H9 (cell line): ENCODE results near the gene EDNRB. TPM values are rescaled to one million over a fixed set of nuclear protein-coding genes. Genes with fewer than 3 reads are reported as not detected.

Source experiments
- DNase-seq: peaks from one replicate; pipeline ENCODE4 v3.0.0-alpha.2; 2017
- H2AFZ ChIP-seq: one replicate; pipeline ENCODE4 v1.6.1; 2013; ENCODE audit warnings: mild to moderate bottlenecking, low read length, control low read depth, moderate library complexity
- H2AK5ac ChIP-seq: 2 replicates; pipeline ENCODE4 v1.6.1; 2013; ENCODE audit warnings: low read length, control low read depth, mixed read lengths; ENCODE audit not compliant: insufficient read length
- H2BK120ac ChIP-seq: one replicate; pipeline ENCODE4 v1.6.1; 2013; ENCODE audit warnings: low read depth, mild to moderate bottlenecking, low read length, control low read depth, inconsistent platforms; ENCODE audit not compliant: poor library complexity, severe bottlenecking
- H2BK12ac ChIP-seq: 2 replicates; pipeline ENCODE4 v1.6.1; 2013; ENCODE audit warnings: low read length, control low read depth, mixed read lengths, low read depth; ENCODE audit not compliant: insufficient read length
- H2BK15ac ChIP-seq: 2 replicates; pipeline ENCODE4 v1.6.1; 2013; ENCODE audit warnings: low read depth, low read length, control low read depth
- H2BK20ac ChIP-seq: one replicate; pipeline ENCODE4 v1.6.1; 2013; ENCODE audit warnings: low read depth, mild to moderate bottlenecking, low read length, control low read depth, inconsistent platforms; ENCODE audit not compliant: poor library complexity, severe bottlenecking
- H2BK5ac ChIP-seq: 2 replicates; pipeline ENCODE4 v1.6.1; 2013; ENCODE audit warnings: low read length, control low read depth, mixed read lengths; ENCODE audit not compliant: insufficient read length
- H3K14ac ChIP-seq: 2 replicates; pipeline ENCODE4 v1.6.1; 2013; ENCODE audit warnings: low read length, control low read depth; ENCODE audit not compliant: insufficient read depth
- H3K18ac ChIP-seq: 2 replicates; pipeline ENCODE4 v1.6.1; 2013; ENCODE audit warnings: low read depth, mild to moderate bottlenecking, mixed read lengths, low read length, control low read depth; ENCODE audit not compliant: insufficient read length
- H3K23ac ChIP-seq: 2 replicates; pipeline ENCODE4 v1.6.1; 2013; ENCODE audit warnings: low read length, control low read depth, mixed read lengths, low read depth; ENCODE audit not compliant: insufficient read length
- H3K23me2 ChIP-seq: 2 replicates; pipeline ENCODE4 v1.6.1; 2013; ENCODE audit warnings: low read depth, mild to moderate bottlenecking, mixed read lengths, low read length, control low read depth; ENCODE audit not compliant: insufficient read length, poor library complexity, severe bottlenecking
- H3K27ac ChIP-seq: 2 replicates; pipeline ENCODE4 v1.5.1; 2013; ENCODE audit warnings: low read length, control low read depth, mixed read lengths, low read depth; ENCODE audit not compliant: insufficient read length
- H3K27me3 ChIP-seq: 2 replicates; pipeline ENCODE4 v1.6.1; 2013; ENCODE audit warnings: low read length, control low read depth, inconsistent platforms; ENCODE audit not compliant: insufficient read depth
- H3K4ac ChIP-seq: 2 replicates; pipeline ENCODE4 v1.6.1; 2013; ENCODE audit warnings: low read depth, mild to moderate bottlenecking, control low read depth, inconsistent platforms, low read length, moderate library complexity
- H3K4me1 ChIP-seq: 2 replicates; pipeline ENCODE4 v1.6.1; 2013; ENCODE audit warnings: low read length, control low read depth, inconsistent platforms; ENCODE audit not compliant: insufficient read depth
- H3K4me2 ChIP-seq: 2 replicates; pipeline ENCODE4 v1.6.1; 2013; ENCODE audit warnings: low read length, control low read depth, mixed read lengths; ENCODE audit not compliant: insufficient read length, insufficient read depth
- H3K56ac ChIP-seq: 2 replicates; pipeline ENCODE4 v1.6.1; 2013; ENCODE audit warnings: low read depth, mild to moderate bottlenecking, mixed read lengths, low read length, control low read depth; ENCODE audit not compliant: insufficient read length
- H3K79me1 ChIP-seq: 2 replicates; pipeline ENCODE4 v1.6.1; 2013; ENCODE audit warnings: low read depth, mild to moderate bottlenecking, moderate library complexity, low read length, control low read depth, inconsistent platforms; ENCODE audit not compliant: insufficient read depth, poor library complexity, severe bottlenecking
- H3K79me2 ChIP-seq: 2 replicates; pipeline ENCODE4 v1.6.1; 2013; ENCODE audit warnings: low read length, control low read depth, inconsistent platforms; ENCODE audit not compliant: insufficient read depth
- H3K9ac ChIP-seq: 2 replicates; pipeline ENCODE4 v1.6.1; 2013; ENCODE audit warnings: low read length, control low read depth, mixed read lengths; ENCODE audit not compliant: insufficient read length; ENCODE audit errors: extremely low read depth
- H3K9me3 ChIP-seq: one replicate; pipeline ENCODE4 v1.6.1; 2013; ENCODE audit warnings: low read depth, low read length, inconsistent platforms; ENCODE audit not compliant: control insufficient read depth
- H3T11ph ChIP-seq: one replicate; pipeline ENCODE4 v1.6.1; 2013; ENCODE audit warnings: mild to moderate bottlenecking, low read length, control low read depth, inconsistent platforms
- H4K20me1 ChIP-seq: one replicate; pipeline ENCODE4 v1.6.1; 2013; ENCODE audit not compliant: control insufficient read depth, insufficient read length, insufficient read depth
- H4K5ac ChIP-seq: 2 replicates; pipeline ENCODE4 v1.6.1; 2013; ENCODE audit warnings: low read depth, mild to moderate bottlenecking, mixed read lengths, low read length, control low read depth; ENCODE audit not compliant: insufficient read length
- H4K8ac ChIP-seq: replicated peaks from 2 replicates; pipeline ENCODE4 v1.6.1; 2013; ENCODE audit warnings: low read length, control low read depth, mixed read lengths, low read depth; ENCODE audit not compliant: insufficient read length
- H4K91ac ChIP-seq: 2 replicates; pipeline ENCODE4 v1.6.1; 2013; ENCODE audit warnings: low read depth, mild to moderate bottlenecking, moderate library complexity, mixed read lengths, low read length, control low read depth; ENCODE audit not compliant: insufficient read length
- H3K27ac Mint-ChIP-seq, 3 experiments: 2 replicates in 2 of 3; 3 replicates in 1 of 3; pipeline ENCODE4 v1.8.0; 2020 to 2021; ENCODE audit warnings: mixed read lengths in 3 of 3, mild to moderate bottlenecking in 1 of 3, moderate library complexity in 1 of 3
- H3K27me3 Mint-ChIP-seq: 2 replicates; pipeline ENCODE4 v1.8.0; 2021; ENCODE audit warnings: low read depth, mild to moderate bottlenecking, moderate library complexity, mixed read lengths
- H3K36me3 Mint-ChIP-seq, 3 experiments: 2 replicates in 2 of 3; 3 replicates in 1 of 3; pipeline ENCODE4 v1.8.0; 2020 to 2021; ENCODE audit warnings: low read depth in 3 of 3, mixed read lengths in 3 of 3; ENCODE audit not compliant: insufficient read depth in 1 of 3
- H3K4me1 Mint-ChIP-seq, 2 experiments: 2 replicates each; pipeline ENCODE4 v1.8.0; 2020; ENCODE audit warnings: mixed read lengths in 2 of 2
- H3K4me3 Mint-ChIP-seq, 2 experiments: 2 replicates in 1 of 2; 3 replicates in 1 of 2; pipeline ENCODE4 v1.8.0; 2020 to 2021; ENCODE audit warnings: mild to moderate bottlenecking in 2 of 2, mixed read lengths in 2 of 2, moderate library complexity in 1 of 2
- H3K9me3 Mint-ChIP-seq, 2 experiments: 2 replicates in 1 of 2; 3 replicates in 1 of 2; pipeline ENCODE4 v1.8.0; 2020; ENCODE audit warnings: mild to moderate bottlenecking in 2 of 2, mixed read lengths in 2 of 2, moderate library complexity in 1 of 2
- CTCF ChIP-seq: fragments of 200-600 bp; sonication (generic); conservative IDR thresholded peaks from 3 replicates; pipeline ENCODE4 v1.8.0; 2021; ENCODE audit warnings: antibody characterized with exemption, mild to moderate bottlenecking
- WGBS: extraction: QIAGEN DNeasy Blood & Tissue Kit; methylation state at CpG from one replicate; pipeline ENCODE4 v1.1.7; 2013; ENCODE audit warnings: missing lambda C conversion rate, low lambda C conversion rate, mixed read lengths; ENCODE audit not compliant: insufficient read length; ENCODE audit errors: extremely low coverage; 5-methylcytosine and 5-hydroxymethylcytosine counted together
- total RNA-seq: library from RNA; stranded (reverse); gene quantifications from 2 replicates; pipeline ENCODE4 v1.2.1, GENCODE V29; 2021

EDNRB gene
- total RNA-seq, 1 experiment from 2014 or later = 6.6 TPM

- Histone ChIP-seq H3K9me3 (no peaks in the 10 kb centered on the region), H3K4ac (no peak overlapping the region), H2BK12ac (no peak overlapping the region), H3K23me2 (no peaks in the 10 kb centered on the region), H3K9ac (no peak overlapping the region), H3T11ph (no peak overlapping the region), H2BK15ac (no peak overlapping the region), H3K79me1 (no peaks in the 10 kb centered on the region), H2BK5ac (no peak overlapping the region), H4K20me1 (no peaks in the 10 kb centered on the region), H3K23ac (no peak overlapping the region), H3K14ac (no peak overlapping the region), H4K91ac (no peak overlapping the region), H4K5ac (no peak overlapping the region), H3K18ac (no peak overlapping the region), H3K27me3 (no peaks in the 10 kb centered on the region), H3K79me2 (no peaks in the 10 kb centered on the region), H3K4me1 (no peaks in the 10 kb centered on the region), H2BK20ac (no peak overlapping the region), H2AK5ac (no peak overlapping the region), H3K4me2 (no peak overlapping the region), H4K8ac (no peak overlapping the region), H2AFZ (no peak overlapping the region), H2BK120ac (no peak overlapping the region), H3K27ac (no peak overlapping the region), H3K56ac (no peak overlapping the region)
- Mint-ChIP-seq H3K36me3 (no peaks in the 10 kb centered on the region), H3K27me3 (no peaks in the 10 kb centered on the region; the same call in 1 of the 2 replicates), H3K9me3 (no peaks in the 10 kb centered on the region), H3K4me1 (peaks cover 4 to 14% of the 10 kb centered on the region in 2 experiments), H3K27ac (peak overlapping the region in 1 of 3 experiments; percentile 31; a peak in 1 of 7 replicates), H3K4me3 (no peak overlapping the region)
- peak; percentile 31 for DNase-seq
- no CpG with 5 or more reads among the region's 6 CpGs for WGBS
- no peak for TF ChIP-seq CTCF
These were observed 25.6 kb downstream of the EDNRB start for GRCh38 chr13:77893066-77893465.
